Right atrium auricular region (tissue), 2 donors: ENCODE results near the gene CROCC2. TPM values are rescaled to one million over a fixed set of nuclear protein-coding genes. Genes with fewer than 3 reads are reported as not detected.

Source experiments
- DNase-seq: peaks from one replicate; pipeline ENCODE4 v3.0.0-alpha.2; 2019; ENCODE audit warnings: low spot score
- H3K27ac ChIP-seq, 2 donors: fragments of 200-600 bp; sonication (generic); 1 replicate in 1 of 2; 2 replicates in 1 of 2; pipeline ENCODE4 v1.5.1; 2016 to 2019
- H3K27me3 ChIP-seq, 2 donors: fragments of 200-600 bp; sonication (generic); one replicate each; pipeline versions ENCODE4 v1.5.1 to v1.6.0; 2017 to 2019
- H3K36me3 ChIP-seq: fragments of 200-600 bp; sonication (generic); one replicate; pipeline ENCODE4 v1.5.1; 2016
- H3K4me1 ChIP-seq, 2 donors: fragments of 200-600 bp; sonication (generic); one replicate each; pipeline versions ENCODE4 v1.5.1 to v1.6.0; 2017 to 2019
- H3K4me3 ChIP-seq, 2 donors: fragments of 200-600 bp; sonication (generic); 1 replicate in 1 of 2; 2 replicates in 1 of 2; pipeline ENCODE4 v1.5.1; 2017 to 2019; ENCODE audit warnings: mild to moderate bottlenecking in 1 of 2, moderate library complexity in 1 of 2
- H3K9me3 ChIP-seq, 2 donors: fragments of 200-600 bp; sonication (generic); one replicate each; pipeline ENCODE4 v1.5.1; 2019
- total RNA-seq, 2 donors: library from RNA; depleted of rRNA; stranded (reverse); fragments of >200 nt; gene quantifications; one replicate each; pipeline ENCODE4 v1.1.0, GENCODE V29; 2016
- TF ChIP-seq, protein P1 (sequence below), 2 donors: fragments of 200-600 bp; sonication (generic); IDR thresholded peaks; one replicate each; pipeline ENCODE4 v1.5.1; 2019; ENCODE audit warnings: antibody characterized with exemption in 2 of 2

The CROCC2 gene
- total RNA-seq, 2 donors from 2014 or later, result not detected

DNA sequence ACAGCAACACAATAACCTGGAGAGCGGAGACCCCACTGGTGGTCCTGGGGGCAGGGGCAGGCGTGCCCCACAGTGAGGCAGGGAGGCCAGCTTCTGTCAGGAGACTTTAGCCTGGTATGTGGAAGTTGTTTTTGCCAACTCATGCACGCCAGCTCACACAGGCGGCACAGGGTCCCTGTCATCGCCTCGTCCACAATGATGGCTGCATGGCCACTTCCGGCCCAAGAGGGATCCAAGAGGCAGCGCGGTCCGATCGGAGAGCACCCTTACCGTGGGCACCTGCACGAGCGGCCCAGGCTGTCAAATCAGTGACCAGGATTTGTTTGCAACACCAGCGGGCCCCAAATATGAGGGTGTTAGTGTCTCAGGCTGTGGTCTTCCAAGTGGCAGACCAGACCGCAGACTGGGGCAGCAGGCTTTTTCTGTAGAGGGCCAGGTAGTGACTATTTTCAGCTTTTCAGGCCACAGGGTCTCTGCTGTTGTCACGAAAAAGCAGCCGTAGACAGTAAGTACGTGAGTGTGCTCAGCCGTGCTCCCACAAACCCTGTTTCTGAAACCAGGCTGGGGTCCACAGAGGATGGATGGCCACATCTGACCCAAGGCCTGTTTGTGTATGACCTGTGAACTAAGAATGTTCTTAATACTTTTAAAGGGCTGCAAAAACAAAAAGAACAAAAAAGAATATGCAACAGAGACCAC is 113.5 kb downstream of the CROCC2 start:
- H3K4me3 ChIP-seq, result no peak overlapping the region
- H3K9me3 ChIP-seq, result peaks cover 0 to 14% of the 10 kb centered on the region in 2 donors
- DNase-seq, result peak; percentile 18
- peaks cover 4% of the 10 kb centered on the region for H3K36me3 ChIP-seq
- H3K4me1 ChIP-seq, result no peaks in the 10 kb centered on the region
- H3K27me3 ChIP-seq, result no peaks in the 10 kb centered on the region
- no peak overlapping the region for H3K27ac ChIP-seq
- TF ChIP-seq, protein P1, sequence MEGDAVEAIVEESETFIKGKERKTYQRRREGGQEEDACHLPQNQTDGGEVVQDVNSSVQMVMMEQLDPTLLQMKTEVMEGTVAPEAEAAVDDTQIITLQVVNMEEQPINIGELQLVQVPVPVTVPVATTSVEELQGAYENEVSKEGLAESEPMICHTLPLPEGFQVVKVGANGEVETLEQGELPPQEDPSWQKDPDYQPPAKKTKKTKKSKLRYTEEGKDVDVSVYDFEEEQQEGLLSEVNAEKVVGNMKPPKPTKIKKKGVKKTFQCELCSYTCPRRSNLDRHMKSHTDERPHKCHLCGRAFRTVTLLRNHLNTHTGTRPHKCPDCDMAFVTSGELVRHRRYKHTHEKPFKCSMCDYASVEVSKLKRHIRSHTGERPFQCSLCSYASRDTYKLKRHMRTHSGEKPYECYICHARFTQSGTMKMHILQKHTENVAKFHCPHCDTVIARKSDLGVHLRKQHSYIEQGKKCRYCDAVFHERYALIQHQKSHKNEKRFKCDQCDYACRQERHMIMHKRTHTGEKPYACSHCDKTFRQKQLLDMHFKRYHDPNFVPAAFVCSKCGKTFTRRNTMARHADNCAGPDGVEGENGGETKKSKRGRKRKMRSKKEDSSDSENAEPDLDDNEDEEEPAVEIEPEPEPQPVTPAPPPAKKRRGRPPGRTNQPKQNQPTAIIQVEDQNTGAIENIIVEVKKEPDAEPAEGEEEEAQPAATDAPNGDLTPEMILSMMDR (IDR thresholded peaks at IDR 0.05), result no peak

DNA sequence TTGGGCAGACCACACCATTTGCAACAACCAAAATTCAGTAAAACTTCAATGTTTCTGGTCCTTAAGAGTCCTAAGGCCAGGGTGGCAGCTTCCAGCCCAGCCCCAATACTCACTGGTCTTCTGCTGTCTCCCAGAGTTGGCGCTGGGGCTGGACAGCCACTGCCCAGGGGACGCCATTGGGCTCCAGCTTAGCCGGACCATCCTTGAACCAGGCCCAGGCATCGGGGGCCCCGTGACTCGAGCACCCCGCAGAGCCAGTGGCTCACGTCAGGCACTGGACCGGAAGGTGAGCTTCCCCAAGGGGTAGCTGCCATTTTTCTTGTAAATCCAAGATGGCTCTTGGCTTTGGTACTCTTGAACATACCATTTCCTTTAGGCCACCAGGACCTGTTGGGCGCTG is 114.1 kb downstream of the CROCC2 start:
- no peaks in the 10 kb centered on the region for H3K4me1 ChIP-seq

DNA sequence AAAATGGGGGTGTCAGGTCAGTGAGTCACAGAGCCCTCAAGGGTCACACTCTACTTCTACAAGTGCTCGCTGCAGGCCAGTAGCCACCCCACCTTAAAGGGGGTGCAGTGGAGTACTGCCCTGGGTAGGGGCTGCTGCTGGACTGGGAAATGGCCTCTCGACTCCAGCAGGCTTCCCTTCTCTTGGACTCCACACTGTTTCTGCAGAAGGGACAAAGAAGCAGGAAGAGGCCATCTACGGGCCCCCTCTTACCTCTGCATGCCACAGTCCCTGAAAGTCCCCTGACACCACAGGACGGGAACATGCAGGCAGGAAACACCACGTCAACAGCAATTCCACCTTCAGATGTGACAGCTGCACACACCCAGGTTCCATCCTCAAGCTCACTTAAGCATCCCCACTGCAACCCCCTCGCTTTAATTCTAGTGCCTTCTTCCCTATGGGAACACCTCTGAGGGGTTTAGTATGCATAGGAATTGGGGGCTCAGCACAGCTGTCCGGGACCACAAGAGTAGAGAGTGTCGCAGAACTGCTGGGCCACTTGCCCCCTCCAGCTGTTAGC is 114.6 kb downstream of the CROCC2 start:
- DNase-seq, result peak; percentile 5
- TF ChIP-seq, protein P1 (IDR thresholded peaks at IDR 0.05), result no peak
- Histone ChIP-seq H3K4me3 (no peak overlapping the region), H3K27ac (no peak overlapping the region), H3K27me3 (no peaks in the 10 kb centered on the region), H3K9me3 (peaks cover 0 to 25% of the 10 kb centered on the region in 2 donors), H3K4me1 (no peaks in the 10 kb centered on the region), H3K36me3 (peaks cover 4% of the 10 kb centered on the region)

More for the DNA sequence above, 114.1 kb downstream of the CROCC2 start:
- Histone ChIP-seq H3K9me3 (peaks cover 0 to 20% of the 10 kb centered on the region in 2 donors), H3K27ac (no peak overlapping the region), H3K27me3 (no peaks in the 10 kb centered on the region), H3K4me3 (no peak overlapping the region), H3K36me3 (peaks cover 4% of the 10 kb centered on the region)
- TF ChIP-seq, protein P1 (IDR thresholded peaks at IDR 0.05), result no peak
- peak; percentile 42 for DNase-seq

DNA sequence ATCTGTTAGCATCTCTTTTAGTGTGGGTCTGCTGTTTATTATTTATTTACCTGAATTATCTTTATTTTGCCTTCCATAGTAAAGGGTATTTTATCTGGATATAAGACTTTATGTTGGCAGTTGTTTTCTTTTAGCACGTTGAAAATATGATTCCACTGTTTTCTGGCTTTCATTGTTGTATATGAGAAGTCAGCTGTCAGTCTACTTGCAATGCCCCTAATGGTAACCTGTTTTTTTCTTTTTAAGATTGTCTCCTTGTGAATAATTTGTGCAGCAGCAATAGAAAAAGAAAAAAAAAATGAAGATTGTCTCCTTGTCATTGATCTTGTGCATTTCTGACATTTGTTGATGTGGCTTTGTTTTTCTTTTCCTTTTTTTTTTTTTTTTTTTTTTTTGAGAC is 119.5 kb downstream of the CROCC2 start:
- no peak overlapping the region for H3K27ac ChIP-seq
- no peak for DNase-seq
- peaks cover 0 to 35% of the 10 kb centered on the region in 2 donors for H3K9me3 ChIP-seq
- no peaks in the 10 kb centered on the region for H3K27me3 ChIP-seq
- no peak overlapping the region for H3K4me3 ChIP-seq
- TF ChIP-seq, protein P1 (IDR thresholded peaks at IDR 0.05), result no peak
- H3K4me1 ChIP-seq, result no peaks in the 10 kb centered on the region
- no peaks in the 10 kb centered on the region for H3K36me3 ChIP-seq

DNA sequence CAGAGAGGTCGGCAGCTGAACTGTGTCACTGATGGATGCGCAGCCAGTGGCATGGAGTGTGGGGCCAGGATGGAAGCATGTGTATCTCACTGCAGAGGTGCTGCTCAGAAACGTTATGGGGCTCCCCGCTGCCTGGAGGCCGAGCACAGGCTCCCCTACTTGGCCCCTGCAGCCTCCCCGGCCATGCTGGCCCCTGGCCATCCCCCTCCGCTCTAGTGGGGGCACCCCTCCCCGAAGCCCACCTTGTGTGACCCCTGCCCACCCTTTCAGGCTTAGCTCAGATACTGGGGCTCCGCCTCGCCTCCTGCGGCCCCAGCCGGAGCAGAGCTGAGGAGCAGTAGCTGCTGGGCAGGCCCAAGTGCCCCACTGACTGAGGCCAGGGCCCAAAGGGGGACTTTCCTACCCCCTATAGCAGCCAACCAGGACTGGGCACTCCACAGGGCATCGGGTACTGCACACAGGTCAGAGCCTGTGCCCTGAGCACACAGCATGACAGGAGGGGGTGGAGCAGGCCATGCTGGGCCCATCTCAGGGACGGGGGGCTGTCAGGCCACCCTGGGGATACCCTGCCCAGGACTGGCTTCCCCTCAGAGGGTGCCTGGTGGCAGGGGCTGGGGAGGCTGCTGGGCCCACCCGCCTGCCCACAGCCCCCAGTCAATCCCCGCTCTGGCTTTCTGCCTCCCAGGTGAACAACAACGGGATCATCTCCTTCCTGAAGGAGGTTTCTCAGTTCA is 123.6 kb downstream of the CROCC2 start:
- Histone ChIP-seq H3K36me3 (peaks cover 8% of the 10 kb centered on the region), H3K9me3 (peaks cover 0 to 20% of the 10 kb centered on the region in 2 donors), H3K4me3 (no peak overlapping the region), H3K27me3 (no peaks in the 10 kb centered on the region), H3K4me1 (no peaks in the 10 kb centered on the region), H3K27ac (no peak overlapping the region)
- DNase-seq, result peak; percentile 13
- TF ChIP-seq, protein P1 (IDR thresholded peaks at IDR 0.05), result no peak
